ENCODE data around the gene EXOC3L1. TPM values are rescaled to one million over a fixed set of nuclear protein-coding genes. Genes with fewer than 3 reads are reported as not detected.

EXOC3L1 gene
- total RNA-seq, 1 donor from 2014 or later, result not detected

DNA sequence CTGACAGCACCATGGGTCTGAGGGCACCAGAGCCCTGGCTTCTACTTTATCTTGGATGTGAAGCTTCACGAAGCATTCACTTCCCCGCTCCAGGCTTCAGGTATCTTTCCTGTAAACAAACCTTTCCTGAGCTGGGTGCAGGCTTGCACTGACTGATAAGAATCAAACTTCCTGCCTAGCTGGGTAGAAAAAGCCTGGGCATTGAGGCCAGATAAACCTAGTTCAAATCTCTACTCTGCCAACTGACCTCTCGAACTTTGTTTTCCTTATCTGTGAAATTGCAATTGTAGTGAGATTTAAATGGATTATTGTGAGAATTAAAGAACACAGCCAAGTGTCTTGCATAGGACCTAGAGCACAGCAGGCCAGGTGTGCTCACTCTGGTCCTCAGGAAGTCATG lies 34.1 kb upstream of the EXOC3L1 start:
- peaks cover 4% of the 10 kb centered on the region for H3K36me3 Mint-ChIP-seq
- H3K4me3 Mint-ChIP-seq, result no peak overlapping the region
- TF ChIP-seq EZH2 (IDR thresholded peaks at IDR 0.05) (no peak), EZH2phosphoT487 (IDR thresholded peaks at IDR 0.05) (no peak)
- TF ChIP-seq, protein P1, sequence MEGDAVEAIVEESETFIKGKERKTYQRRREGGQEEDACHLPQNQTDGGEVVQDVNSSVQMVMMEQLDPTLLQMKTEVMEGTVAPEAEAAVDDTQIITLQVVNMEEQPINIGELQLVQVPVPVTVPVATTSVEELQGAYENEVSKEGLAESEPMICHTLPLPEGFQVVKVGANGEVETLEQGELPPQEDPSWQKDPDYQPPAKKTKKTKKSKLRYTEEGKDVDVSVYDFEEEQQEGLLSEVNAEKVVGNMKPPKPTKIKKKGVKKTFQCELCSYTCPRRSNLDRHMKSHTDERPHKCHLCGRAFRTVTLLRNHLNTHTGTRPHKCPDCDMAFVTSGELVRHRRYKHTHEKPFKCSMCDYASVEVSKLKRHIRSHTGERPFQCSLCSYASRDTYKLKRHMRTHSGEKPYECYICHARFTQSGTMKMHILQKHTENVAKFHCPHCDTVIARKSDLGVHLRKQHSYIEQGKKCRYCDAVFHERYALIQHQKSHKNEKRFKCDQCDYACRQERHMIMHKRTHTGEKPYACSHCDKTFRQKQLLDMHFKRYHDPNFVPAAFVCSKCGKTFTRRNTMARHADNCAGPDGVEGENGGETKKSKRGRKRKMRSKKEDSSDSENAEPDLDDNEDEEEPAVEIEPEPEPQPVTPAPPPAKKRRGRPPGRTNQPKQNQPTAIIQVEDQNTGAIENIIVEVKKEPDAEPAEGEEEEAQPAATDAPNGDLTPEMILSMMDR (IDR thresholded peaks at IDR 0.05), result no peak
- peaks cover 2% of the 10 kb centered on the region for H3K9me3 Mint-ChIP-seq
- no peak overlapping the region for H2AFZ ChIP-seq (replicated peaks)
- no peaks in the 10 kb centered on the region for H3K27me3 ChIP-seq
- peaks cover 22% of the 10 kb centered on the region for H3K4me1 Mint-ChIP-seq
- H3K4me1 ChIP-seq, result peaks cover 10% of the 10 kb centered on the region
- H3K79me2 ChIP-seq (ENCODE audit: low read depth), result peaks cover 15% of the 10 kb centered on the region
- no peak overlapping the region for H3K27ac ChIP-seq
- H3K4me3 ChIP-seq, result no peak overlapping the region
- DNase-seq (ENCODE audit: low spot score), result no peak
- no peaks in the 10 kb centered on the region for H3K9me3 ChIP-seq (ENCODE audit: low read depth)
- H3F3A ChIP-seq (ENCODE audit: low read depth), result no peaks in the 10 kb centered on the region
- no peak overlapping the region for H3K9ac ChIP-seq
- no peak overlapping the region for H3K27ac Mint-ChIP-seq
- no peaks in the 10 kb centered on the region for H3K36me3 ChIP-seq
- peaks cover 14% of the 10 kb centered on the region for H3K27me3 Mint-ChIP-seq (ENCODE audit: insufficient read depth, low read depth)
- H3K4me2 ChIP-seq, result no peak overlapping the region
- no peaks in the 10 kb centered on the region for H4K20me1 ChIP-seq (ENCODE audit: low read depth)

DNA sequence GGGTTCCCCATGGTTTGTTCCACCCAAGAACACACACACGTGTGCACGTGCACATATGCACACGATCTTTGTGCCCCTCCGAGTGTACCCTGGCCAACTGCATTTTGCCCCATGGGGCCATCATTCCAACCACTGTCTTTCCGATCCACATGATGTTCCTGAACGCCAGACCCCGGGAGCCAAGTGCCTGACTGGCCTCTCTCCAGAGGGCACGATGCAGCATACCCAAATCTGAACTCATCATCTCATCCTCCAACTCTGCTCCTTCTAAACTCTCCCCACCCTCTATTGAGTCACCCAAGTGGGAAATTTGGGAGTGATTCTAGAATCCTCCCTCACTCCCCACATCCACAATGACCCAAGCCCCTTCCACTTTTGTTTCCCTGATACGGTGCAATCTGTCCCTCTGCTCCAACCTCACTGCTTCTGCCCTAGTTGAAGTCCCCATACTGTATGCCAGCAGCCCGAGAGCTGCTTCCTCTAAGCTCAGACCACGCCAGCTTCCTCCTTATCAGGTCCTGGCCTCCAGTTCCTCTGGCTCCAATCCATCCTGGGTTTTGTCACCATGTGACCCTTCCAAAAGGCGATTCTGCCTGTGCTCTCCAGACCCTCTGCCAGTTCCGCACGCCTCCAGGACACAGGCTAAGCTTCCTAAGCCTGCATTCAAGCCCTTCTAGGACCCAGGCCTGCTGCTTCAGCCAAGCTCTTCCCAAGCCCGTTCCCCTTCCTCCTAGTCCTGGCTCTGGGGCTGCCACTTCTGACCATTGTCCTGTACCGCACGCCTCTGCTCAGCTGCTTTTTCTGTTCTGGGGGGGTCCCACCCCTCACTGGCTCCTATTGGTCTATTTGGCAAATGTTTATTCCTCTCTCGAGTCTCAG lies 26.9 kb upstream of the EXOC3L1 start:
- peaks cover 10% of the 10 kb centered on the region for H3K27me3 Mint-ChIP-seq (ENCODE audit: insufficient read depth, low read depth)
- no peaks in the 10 kb centered on the region for H3K79me2 ChIP-seq (ENCODE audit: low read depth)
- no peak overlapping the region for H3K4me3 Mint-ChIP-seq
- no peak overlapping the region for H3K4me3 ChIP-seq
- H4K20me1 ChIP-seq (ENCODE audit: low read depth), result no peaks in the 10 kb centered on the region
- no peaks in the 10 kb centered on the region for H3K36me3 ChIP-seq
- DNase-seq (ENCODE audit: low spot score), result no peak
- no peak overlapping the region for H3K9ac ChIP-seq
- no peak overlapping the region for H3K4me2 ChIP-seq
- no peaks in the 10 kb centered on the region for H3K36me3 Mint-ChIP-seq
- H3K27ac ChIP-seq, result no peak overlapping the region
- H3K4me1 Mint-ChIP-seq, result no peaks in the 10 kb centered on the region
- H3K9me3 ChIP-seq (ENCODE audit: low read depth), result no peaks in the 10 kb centered on the region
- no peaks in the 10 kb centered on the region for H3K27me3 ChIP-seq
- H3K27ac Mint-ChIP-seq, result peak overlapping the region; percentile 80
- no peaks in the 10 kb centered on the region for H3K9me3 Mint-ChIP-seq
- H2AFZ ChIP-seq (replicated peaks), result no peak overlapping the region
- no peaks in the 10 kb centered on the region for H3K4me1 ChIP-seq
- no peaks in the 10 kb centered on the region for H3F3A ChIP-seq (ENCODE audit: low read depth)
- TF ChIP-seq EZH2 (IDR thresholded peaks at IDR 0.05) (no peak), EZH2phosphoT487 (IDR thresholded peaks at IDR 0.05) (no peak)
- TF ChIP-seq, protein P1 (IDR thresholded peaks at IDR 0.05), result no peak

DNA sequence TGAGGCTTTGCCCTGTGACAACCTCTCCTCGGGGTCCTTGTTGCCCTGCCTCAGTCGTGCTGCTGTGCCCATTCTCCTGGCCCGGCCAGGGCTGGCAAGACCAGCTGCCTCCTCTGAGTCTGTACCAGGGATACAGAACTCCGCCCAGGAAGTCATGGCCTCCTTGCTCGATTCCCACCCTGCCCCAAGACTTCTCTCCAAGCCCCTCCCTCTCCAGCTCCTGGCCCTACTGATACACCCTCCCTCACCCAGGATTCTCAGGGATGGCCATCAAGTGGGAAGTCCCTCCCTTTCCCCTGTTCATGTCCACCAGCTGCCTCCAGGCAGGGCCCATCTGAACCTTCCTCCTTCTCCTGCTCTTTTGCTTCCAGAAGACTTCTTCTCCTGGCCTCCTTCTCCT lies 25.8 kb upstream of the EXOC3L1 start:
- H3K4me2 ChIP-seq, result no peak overlapping the region
- TF ChIP-seq EZH2phosphoT487 (IDR thresholded peaks at IDR 0.05), result no peak
- no peak for TF ChIP-seq EZH2 (IDR thresholded peaks at IDR 0.05)
- TF ChIP-seq, protein P1 (IDR thresholded peaks at IDR 0.05), result no peak
- H3K27me3 Mint-ChIP-seq (ENCODE audit: insufficient read depth, low read depth), result peaks cover 10% of the 10 kb centered on the region
- no peaks in the 10 kb centered on the region for H3K4me1 ChIP-seq
- no peaks in the 10 kb centered on the region for H4K20me1 ChIP-seq (ENCODE audit: low read depth)
- no peak overlapping the region for H3K9ac ChIP-seq
- no peaks in the 10 kb centered on the region for H3K9me3 Mint-ChIP-seq
- no peak overlapping the region for H3K27ac ChIP-seq
- H3K36me3 Mint-ChIP-seq, result peaks cover 3% of the 10 kb centered on the region
- H3K4me3 Mint-ChIP-seq, result no peak overlapping the region
- H3K4me1 Mint-ChIP-seq, result no peaks in the 10 kb centered on the region
- H3K27ac Mint-ChIP-seq, result no peak overlapping the region
- H3K36me3 ChIP-seq, result no peaks in the 10 kb centered on the region
- H3K79me2 ChIP-seq (ENCODE audit: low read depth), result no peaks in the 10 kb centered on the region
- DNase-seq (ENCODE audit: low spot score), result no peak
- H3K4me3 ChIP-seq, result no peak overlapping the region
- no peaks in the 10 kb centered on the region for H3F3A ChIP-seq (ENCODE audit: low read depth)
- no peaks in the 10 kb centered on the region for H3K9me3 ChIP-seq (ENCODE audit: low read depth)
- H3K27me3 ChIP-seq, result no peaks in the 10 kb centered on the region
- no peak overlapping the region for H2AFZ ChIP-seq (replicated peaks)

Data from neural progenitor cell (in vitro differentiated cells).